NCI-H82 treated with DMSO at 0.1 percent for 48 hours (cell line): ENCODE results near the gene TTC7B.

ENCODE experiments used
- DNase-seq: peaks from one replicate; lab custom pipeline; 2025; ENCODE audit not compliant: unreplicated experiment; lab: John Stamatoyannopoulos, UW

Gene TTC7B

DNA sequence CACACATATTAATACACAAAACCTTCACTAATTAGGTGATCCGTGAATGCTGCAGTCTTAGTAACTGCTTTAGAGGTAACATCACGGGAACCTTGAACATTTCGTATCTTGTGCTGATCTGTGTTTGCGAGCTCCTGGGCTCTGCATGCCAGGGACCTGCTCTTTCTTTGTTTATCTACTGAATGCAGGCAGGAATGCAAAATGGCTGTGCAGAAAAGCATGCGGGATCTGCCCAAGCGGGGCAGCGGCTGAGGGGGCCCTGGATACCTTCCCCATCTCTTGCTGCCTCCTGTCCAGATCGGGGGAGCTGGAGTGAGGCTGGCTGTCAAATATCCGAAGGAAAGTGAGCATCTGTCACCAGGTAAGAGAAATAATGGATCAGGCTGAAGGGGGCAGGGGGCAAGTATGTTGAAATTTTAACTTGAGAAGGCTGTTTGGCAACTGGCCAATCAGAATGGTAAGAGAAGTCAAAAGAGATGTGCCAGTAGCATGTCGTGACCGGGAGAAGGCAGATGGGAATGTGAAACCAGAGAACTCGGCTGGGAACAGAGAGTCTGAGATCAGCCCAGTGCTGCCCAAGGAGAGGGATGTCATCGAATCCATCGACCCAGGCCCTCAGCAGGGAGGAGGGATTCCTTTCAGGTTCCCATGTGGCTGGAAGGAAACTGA is 191.4 kb downstream of the TTC7B start:
- DNase-seq: no peak

DNA sequence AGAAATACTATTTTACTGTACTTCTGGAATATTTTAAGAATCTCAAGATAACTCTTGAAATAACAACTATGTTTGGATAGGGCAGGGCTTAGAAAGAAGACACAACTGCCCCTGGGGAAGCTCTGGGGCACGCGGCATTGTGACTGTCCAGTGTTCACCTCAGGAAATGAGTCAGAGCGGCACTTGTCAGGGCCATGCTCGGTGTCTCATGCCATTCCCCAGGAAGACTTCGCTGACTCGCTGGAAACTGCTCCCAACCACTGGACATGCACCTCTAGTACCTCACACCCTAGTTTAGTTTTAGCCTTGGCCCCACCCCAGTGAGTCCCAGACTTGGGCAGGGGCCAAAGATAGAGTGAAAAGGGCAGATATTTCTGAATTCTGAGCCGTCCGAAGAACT is 192.0 kb downstream of the TTC7B start:
- no peak for DNase-seq

DNA sequence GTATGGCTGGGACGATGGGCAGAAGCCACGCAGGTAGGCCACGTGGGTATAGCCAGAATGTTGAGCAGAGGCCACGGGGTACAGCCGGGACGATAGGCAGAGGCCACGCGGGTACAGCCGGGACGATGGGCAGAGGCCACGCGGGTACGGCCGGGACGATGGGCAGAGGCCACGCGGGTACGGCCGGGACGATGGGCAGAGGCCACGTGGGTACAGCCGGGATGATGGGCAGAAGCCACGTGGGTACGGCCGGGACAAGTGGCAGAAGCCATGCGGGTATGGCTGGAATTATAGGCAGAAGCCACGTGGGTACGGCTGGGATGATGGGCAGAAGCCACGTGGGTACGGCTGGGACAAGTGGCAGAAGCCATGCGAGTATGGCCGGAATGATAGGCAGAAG is 195.0 kb downstream of the TTC7B start:
- no peak for DNase-seq

DNA sequence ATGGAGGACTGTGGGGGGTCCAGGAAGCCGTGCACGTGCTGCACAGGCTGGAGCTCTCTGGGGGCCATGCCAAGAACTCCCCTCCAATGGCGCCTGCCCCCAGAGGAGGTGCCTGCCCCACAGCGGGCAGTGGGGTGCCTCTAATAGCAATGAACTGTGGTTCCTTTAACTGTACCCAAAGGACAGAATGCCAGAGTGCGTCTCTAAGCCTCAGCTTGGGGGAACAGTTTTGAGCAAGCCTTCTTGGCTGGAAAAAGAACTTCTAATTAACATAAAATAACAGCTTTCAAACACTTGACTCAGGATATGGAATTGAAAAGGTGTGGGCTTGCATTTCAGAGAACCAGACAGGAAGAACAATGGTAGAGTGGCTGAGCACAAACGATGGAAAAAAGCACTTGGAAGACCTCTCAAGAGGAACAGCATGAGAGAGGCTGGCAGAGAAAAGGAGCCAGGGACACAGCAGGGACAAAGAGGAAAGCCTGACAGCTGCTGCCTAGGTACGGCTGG is 195.6 kb downstream of the TTC7B start:
- DNase-seq: no peak

DNA sequence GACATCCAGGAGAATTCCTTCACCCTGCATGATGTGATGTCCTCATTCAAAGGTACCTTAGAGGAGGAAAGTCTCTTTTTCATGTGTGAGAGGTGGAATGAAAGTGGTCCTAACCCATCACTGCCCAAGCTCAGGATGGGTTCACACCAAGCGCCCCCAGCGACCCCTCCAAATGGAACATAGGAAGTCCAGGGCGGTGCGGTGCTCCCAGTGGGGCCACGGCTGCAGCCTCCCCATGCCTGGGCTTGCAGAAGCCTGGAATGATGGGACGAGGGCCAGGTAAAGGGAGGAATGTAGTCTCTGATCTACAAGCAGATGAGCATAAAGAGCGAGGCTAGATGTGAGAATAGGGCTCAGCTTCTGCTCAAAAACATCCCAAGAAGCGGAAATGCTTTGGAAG is 196.3 kb downstream of the TTC7B start:
- no peak for DNase-seq

DNA sequence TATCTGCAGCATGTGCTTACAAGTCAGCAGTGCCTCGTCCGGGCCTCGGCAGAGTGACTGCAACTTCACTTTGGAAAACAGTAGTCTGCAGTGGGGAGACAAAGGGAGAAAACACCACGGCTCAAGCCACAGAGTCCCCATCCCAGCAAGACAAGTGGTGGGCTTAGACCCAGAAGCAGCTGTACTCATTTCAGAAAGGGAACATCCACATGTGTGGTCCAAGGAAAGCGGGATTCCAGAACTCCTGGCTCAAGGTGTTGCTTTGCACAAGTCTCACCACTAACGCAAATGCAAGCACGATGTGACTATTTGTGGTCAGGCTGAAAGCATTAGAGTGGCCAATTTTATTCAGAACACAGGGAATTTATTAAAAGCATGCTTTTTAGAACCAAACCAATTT is 198.3 kb downstream of the TTC7B start:
- no peak for DNase-seq

DNA sequence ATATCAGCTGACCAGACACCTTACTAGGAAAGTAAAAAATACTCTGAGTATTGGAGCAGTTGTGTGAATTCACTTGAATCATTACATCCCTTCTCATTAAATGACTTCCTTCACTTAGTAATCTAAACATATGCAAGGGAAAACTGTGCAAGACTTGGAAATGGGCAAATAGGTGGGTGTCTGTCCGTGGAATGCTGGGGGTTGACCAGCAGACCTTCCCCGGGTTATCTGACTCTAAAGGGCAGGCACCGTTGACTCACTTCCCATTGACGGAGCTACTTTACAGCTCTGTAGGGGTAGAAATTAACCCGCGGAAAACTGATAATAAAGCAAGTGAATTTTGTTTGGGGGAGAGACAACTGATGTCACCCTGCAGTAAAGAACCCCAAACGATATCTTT is 199.3 kb downstream of the TTC7B start:
- no peak for DNase-seq

DNA sequence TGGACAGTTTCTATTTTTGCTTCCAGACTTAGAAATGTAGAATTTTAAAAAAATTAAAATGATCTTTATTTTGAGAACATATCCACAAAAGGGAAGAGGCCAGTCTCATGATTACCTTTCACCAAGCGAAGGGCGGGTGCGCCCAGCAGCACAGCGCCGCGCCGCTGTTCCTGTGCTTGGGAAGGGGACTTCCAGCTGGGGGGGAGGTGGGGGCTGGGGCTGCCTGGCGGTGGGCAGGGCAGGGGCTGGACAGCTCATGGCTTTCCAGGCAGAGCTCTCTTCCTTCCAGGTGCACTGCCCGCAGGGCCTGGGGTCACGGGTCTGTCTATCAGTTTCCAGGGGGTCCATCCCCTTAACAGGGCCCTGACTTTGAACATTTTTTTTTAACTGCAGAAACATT is 199.9 kb downstream of the TTC7B start:
- DNase-seq: no peak

DNA sequence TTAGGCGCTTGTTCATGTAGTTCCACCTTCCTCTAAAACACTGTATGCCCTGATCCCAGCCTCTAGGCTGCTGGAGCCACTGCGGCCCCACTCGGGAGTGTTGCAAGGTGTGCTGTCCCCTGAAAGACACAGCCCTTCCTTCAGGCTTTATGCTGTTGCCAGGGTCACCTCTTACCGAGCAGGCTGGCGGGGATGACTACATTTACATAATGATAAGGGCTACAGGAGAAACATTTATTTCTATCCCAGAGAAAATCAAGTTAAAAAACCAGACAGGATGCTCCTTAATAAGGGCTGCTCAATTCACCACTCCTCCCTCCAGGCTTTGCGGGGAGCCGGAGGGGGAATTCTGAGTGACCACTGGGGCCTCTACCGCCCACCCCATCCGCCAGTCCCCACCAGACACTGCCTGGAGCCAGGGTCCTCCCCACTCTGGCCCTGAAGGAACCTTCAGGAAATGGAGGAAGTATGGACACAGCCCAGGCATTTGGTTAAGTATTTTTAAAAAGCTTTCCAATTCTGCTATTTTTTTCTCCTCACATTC is 200.6 kb downstream of the TTC7B start:
- DNase-seq: no peak

DNA sequence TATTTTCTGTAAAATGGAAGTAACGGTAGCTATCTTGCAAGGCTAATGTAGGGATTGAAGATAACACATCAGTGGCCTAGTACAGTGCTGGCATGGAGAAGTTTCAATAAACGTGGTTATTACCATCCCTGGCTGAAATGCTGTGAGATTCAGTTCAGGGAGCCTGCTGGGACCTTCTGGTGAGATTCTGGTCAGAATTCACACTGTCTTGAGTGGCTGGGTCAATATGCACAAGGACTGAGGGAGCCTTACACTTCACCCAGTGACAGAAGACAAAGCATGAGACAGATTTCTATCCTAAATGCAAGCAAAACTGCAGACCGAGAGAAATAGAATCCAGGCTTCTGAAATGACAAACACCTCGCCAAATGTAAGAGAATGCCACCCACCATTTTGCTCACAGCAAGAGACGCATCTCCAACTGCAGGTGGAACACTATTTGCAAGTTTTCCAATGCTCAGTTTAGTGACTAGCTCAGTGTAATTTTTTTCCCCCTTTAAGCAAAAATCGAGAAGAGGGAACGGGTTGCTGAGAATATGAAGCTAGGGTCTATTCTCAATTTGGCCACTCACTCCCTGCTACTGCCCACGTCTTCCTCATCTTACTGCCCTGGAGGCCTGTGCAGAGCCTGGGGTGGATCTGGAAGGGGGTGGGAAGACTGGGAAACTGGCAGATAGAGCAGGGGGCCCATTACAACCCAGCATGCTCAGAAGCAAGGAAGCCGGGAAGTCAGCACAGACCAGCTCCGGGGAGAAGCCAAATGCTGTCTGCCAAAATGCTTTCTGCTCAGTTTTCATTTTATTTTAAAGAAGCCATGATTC is 201.3 kb downstream of the TTC7B start:
- DNase-seq: no peak

DNA sequence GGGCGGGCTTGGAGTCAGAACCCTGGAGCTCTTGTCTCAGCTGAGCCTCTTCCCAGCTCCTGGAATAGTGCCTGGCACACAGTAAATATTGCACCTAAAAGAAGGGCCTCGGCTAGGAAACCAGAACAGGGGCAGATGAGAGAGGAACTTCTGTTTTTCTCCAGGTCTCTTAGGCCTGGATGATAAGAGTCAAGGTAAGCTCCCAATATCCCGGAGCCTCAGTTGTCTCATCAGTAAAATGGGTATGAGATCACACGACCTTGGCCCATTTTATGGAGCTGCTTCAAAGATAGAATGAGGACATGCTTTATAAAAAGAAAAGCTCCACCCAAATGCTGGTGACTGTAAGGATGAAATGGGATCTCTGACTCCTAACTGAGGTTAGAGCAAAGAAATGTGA is 202.2 kb downstream of the TTC7B start:
- no peak for DNase-seq

DNA sequence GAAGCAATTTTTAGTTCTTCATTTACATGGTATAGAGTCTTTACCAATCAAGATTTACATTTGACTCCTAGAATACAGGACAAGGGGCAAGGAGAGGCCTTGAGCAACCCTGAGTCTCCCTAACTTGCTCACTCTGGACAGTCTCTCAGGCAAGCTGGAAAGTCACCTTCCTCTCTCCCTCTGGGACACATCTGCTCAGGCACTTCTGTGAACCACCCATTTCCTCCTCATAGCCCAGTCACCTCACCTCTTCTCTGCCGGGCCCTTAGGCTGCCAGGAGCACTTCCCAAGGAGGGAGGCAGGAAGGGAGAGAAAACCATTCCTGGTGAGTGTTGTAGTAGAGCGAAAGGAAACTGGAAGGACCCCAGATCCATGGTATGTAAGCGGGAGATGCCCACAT is 202.8 kb downstream of the TTC7B start:
- DNase-seq: no peak

DNA sequence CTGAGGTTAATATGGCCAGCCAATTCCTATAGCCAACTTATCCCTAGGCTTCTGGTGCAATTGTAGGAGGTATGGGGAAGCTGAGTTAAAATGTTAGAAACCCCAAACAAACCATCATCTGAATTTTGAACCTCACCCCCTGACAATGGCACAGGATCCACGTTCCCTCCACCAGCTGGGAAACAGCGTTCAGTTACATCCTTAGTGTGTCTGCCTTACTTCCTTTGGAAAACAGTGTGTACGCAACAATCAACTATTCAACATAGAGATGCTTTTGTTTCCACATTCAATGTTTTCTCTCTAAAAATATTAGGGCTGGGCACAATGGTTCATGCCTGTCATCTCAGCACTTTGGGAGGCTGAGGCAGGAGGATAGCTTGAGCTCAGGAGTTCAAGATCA is 203.4 kb downstream of the TTC7B start:
- DNase-seq: no peak

DNA sequence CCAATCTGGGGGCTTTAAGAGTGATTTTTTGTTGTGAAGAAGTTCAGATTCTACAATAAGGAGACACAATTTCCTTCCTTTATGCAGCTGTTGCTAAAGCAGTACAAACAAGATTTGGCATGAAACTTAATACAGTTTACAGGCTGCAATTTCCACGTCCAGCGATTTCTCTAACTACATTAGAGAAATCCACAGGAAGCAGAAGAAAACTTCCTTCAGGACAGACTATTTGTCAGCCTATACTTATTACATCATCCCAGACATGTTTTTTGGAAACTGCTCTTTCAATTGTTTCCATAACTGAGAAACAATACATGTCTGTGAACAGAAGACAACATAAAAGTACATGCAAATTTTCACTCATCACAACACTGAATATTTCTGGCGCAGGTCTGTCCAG is 204.3 kb downstream of the TTC7B start:
- DNase-seq: no peak

DNA sequence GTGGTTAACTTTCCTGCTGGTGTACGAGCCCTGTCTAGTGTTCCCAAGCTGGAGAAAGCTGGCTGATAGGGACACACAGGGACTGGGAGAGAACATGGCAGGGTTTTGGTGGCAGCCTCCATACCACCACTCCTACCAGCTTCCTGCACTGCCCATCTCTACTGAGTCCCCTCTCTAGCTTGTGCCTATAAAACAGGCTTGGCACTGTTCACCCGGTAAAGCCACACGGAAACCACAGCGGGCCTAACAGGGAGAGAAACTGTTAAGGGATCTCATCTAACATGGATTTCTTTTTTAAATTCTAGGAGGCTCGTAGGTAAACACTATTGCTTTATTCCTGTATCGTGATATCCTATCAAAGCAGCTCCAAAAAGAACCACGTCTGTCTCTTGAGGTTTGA is 204.7 kb downstream of the TTC7B start:
- DNase-seq: no peak

DNA sequence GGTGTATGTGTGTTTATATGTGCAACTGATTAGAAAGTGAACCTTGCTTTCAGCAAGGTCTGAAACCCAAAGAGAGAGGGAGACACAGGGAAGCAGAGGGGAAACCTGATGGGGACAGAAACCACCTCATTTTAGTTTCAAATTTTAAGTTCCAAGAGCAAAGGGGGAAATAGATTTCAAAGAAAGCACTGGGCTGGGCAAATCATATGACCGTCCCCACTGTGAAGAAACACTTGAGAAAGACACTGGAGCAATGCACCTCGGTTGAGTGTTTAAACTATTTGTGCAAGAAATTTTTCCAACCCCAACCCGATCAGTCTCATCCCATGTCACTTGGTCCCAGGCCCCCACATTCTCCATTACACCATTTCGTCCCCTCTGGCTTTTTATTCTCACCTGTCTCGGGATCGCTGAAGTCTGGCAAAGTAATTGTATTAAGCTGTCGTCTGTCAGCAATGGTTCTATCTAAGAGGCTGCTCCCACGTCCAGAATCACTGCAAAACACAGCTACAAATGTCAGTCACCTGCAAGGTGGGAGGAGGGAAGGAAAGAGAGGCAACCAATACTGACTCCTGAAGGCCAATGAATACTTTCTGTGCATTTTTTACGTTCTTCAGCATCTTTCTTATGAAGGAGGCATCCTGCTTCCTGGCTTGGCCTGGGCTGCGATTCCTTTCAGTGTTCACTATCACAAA is 205.7 kb downstream of the TTC7B start:
- DNase-seq: no peak

DNA sequence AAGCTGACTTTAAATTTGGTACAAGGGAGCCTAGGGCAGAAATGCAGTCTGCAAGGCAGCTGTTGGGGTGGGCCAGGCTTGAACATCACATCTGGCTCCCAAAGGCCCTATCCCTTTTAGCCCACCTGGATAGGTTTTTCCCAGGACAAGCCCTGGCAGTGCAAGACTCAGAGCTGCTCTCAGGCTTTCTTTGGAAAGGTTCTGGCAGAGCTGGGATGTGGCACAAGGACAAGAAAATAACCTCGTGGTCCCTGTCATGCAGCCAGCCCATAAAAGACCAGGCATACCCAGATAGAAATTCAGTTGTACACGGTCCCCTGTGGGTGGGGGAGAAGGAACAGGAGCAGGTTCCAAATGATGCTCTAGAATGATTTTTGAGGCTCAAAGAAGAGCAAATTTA is 206.9 kb downstream of the TTC7B start:
- DNase-seq: no peak

DNA sequence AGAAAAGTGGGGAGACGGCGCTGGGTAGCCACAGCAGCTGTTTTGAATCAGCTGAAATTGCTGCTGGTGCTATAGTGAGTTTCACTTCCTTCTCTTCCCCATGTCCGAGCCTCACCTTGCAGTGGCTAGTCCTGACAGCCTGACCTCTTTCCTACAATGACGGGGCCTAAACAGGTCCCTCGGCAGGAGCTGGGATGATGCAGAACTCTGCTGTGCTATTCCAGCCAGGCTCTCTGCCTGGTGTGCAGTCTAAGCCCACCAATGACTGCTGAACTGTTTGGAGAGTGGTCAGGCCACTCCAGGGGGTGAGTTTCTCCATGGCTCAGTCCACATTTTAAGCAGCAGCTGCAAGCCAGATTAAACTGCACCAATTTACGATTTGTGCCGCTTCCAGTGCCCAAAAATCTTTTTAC is 207.3 kb downstream of the TTC7B start:
- no peak for DNase-seq

DNA sequence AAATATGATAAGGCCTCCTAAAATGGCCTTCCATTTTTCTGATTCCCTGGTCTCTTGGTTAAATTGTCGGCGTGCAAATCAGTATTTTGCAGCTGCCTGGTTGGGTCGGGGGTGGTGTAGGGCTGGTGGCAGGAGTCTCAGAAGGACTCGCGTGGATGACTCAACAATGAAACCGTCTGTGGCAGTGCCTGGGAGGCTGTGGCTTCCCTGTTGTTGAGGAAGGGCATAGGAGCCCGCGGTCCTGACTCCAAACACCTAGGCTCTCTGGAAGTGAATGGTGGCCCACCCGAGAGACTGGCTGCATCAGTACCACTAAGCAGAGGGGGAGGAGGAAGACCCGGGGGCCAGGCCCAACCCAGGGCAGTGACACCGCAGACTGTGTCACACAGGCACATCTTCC is 207.9 kb downstream of the TTC7B start:
- DNase-seq: no peak

DNA sequence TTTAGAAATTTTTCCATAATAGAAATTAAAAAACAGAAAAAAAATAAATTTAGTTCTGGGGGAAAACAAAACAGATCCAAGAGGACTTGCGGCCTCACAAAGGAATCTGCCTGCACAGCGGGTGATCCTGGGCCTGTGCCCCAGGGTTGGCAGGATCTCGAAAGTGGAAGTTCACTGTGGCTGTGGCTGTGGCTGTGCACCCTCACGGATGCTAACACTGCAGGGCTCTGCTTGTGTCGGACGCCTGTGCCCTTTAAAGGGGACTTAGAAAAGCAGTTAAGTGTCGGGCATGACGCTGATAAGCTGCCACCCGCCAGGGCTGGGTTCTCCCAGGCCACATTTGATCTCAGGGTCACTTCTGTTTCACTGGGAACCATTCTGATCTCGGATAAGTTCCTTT is 209.1 kb downstream of the TTC7B start:
- DNase-seq: no peak

DNA sequence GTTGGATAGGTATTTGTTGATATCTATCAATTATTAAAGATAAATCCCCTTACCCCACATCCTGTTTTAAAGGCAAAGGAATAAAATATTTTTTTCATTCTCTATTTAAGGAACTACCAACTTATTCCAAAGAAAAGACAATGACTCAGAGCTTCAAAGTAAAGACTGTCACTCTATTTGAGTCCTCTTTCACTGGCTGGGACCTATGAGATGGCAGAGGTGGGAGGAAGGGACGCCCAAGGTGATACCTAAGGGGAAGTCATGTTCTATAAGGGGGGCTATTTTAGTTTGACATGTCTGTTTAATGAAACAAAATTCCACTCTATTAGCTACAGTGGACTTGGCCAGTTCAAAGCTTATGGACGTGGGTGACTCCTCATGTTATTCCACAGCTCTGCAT is 209.8 kb downstream of the TTC7B start:
- DNase-seq: no peak

DNA sequence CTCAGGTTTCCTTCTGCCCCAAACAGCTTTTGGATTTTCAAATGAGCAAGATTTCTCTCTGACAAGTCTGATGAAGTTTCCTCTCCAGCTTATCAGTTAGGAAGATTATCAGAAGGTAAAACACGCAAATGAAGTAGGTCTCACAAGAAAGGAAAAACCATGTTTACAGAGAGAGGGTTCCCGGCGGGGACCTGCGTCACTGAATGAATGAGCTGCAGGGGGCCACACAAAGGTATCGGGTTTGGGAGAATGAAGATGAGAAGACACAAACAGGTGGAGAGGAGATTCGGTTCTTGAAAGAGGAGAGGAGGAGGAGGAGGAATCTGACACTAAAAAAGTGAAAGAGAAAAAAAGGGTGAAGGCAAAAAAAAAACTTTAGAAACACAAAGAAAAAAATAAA is 210.8 kb downstream of the TTC7B start:
- no peak for DNase-seq
